ENCODE data around the gene CDRT4.

The CDRT4 gene

GRCh38 chr17:15454346-15454745, 13.1 kb downstream of the CDRT4 start:
- H3K9me3 ChIP-seq (ENCODE audit: severe bottlenecking), result no peaks in the 10 kb centered on the region
- no peak overlapping the region for H3K27ac ChIP-seq
- no peaks in the 10 kb centered on the region for H3K27me3 ChIP-seq (ENCODE audit: insufficient read depth, low read depth, severe bottlenecking)
- no peaks in the 10 kb centered on the region for H3K36me3 ChIP-seq
- H3K4me3 ChIP-seq (ENCODE audit: low read depth, low read length), result no peak overlapping the region
- TF ChIP-seq CTCF (IDR thresholded peaks at IDR 0.05; ENCODE audit: low read depth, low read length), result no peak
- no peak for DNase-seq

GRCh38 chr17:15453782-15454181, 13.6 kb downstream of the CDRT4 start:
- Histone ChIP-seq H3K9me3 (ENCODE audit: severe bottlenecking) (no peaks in the 10 kb centered on the region), H3K4me3 (ENCODE audit: low read depth, low read length) (no peak overlapping the region), H3K36me3 (no peaks in the 10 kb centered on the region), H3K27ac (no peak overlapping the region), H3K27me3 (ENCODE audit: insufficient read depth, low read depth, severe bottlenecking) (no peaks in the 10 kb centered on the region)
- no peak for DNase-seq
- no peak for TF ChIP-seq CTCF (IDR thresholded peaks at IDR 0.05; ENCODE audit: low read depth, low read length)

- Histone ChIP-seq H3K27ac (no peak overlapping the region), H3K9me3 (ENCODE audit: severe bottlenecking) (no peaks in the 10 kb centered on the region), H3K4me3 (ENCODE audit: low read depth, low read length) (no peak overlapping the region), H3K27me3 (ENCODE audit: insufficient read depth, low read depth, severe bottlenecking) (no peaks in the 10 kb centered on the region), H3K36me3 (no peaks in the 10 kb centered on the region)
- no peak for DNase-seq
- TF ChIP-seq CTCF (IDR thresholded peaks at IDR 0.05; ENCODE audit: low read depth, low read length), result no peak
Observed at GRCh38 chr17:15453246-15453645, 14.2 kb downstream of the CDRT4 start.

GRCh38 chr17:15452746-15453145, 14.7 kb downstream of the CDRT4 start:
- Histone ChIP-seq H3K9me3 (ENCODE audit: severe bottlenecking) (no peaks in the 10 kb centered on the region), H3K4me3 (ENCODE audit: low read depth, low read length) (no peak overlapping the region), H3K27ac (no peak overlapping the region), H3K36me3 (no peaks in the 10 kb centered on the region), H3K27me3 (ENCODE audit: insufficient read depth, low read depth, severe bottlenecking) (no peaks in the 10 kb centered on the region)
- DNase-seq, result no peak
- no peak for TF ChIP-seq CTCF (IDR thresholded peaks at IDR 0.05; ENCODE audit: low read depth, low read length)

- no peak for TF ChIP-seq CTCF (IDR thresholded peaks at IDR 0.05; ENCODE audit: low read depth, low read length)
Observed at GRCh38 chr17:15451680-15452079, 15.7 kb downstream of the CDRT4 start.

GRCh38 chr17:15448580-15448956, 18.9 kb downstream of the CDRT4 start:
- no peak for TF ChIP-seq CTCF (IDR thresholded peaks at IDR 0.05; ENCODE audit: low read depth, low read length)
- no peaks in the 10 kb centered on the region for H3K27me3 ChIP-seq (ENCODE audit: insufficient read depth, low read depth, severe bottlenecking)

More at GRCh38 chr17:15451680-15452079, 15.7 kb downstream of the CDRT4 start:
- Histone ChIP-seq H3K36me3 (no peaks in the 10 kb centered on the region), H3K9me3 (ENCODE audit: severe bottlenecking) (no peaks in the 10 kb centered on the region), H3K27me3 (ENCODE audit: insufficient read depth, low read depth, severe bottlenecking) (no peaks in the 10 kb centered on the region), H3K27ac (no peak overlapping the region), H3K4me3 (ENCODE audit: low read depth, low read length) (no peak overlapping the region)
- no peak for DNase-seq

More at GRCh38 chr17:15448580-15448956, 18.9 kb downstream of the CDRT4 start:
- Histone ChIP-seq H3K36me3 (no peaks in the 10 kb centered on the region), H3K9me3 (ENCODE audit: severe bottlenecking) (no peaks in the 10 kb centered on the region), H3K27ac (no peak overlapping the region), H3K4me3 (ENCODE audit: low read depth, low read length) (no peak overlapping the region)
- DNase-seq, result no peak

All from WERI-Rb-1 (cell line).